HFFc6 (cell line): ENCODE results near the gene TMEM187. TPM values are rescaled to one million over a fixed set of nuclear protein-coding genes. Genes with fewer than 3 reads are reported as not detected.

ENCODE experiments used
- DNase-seq: peaks from one replicate; pipeline ENCODE4 v3.0.0-alpha.2; 2018
- H3K27ac Mint-ChIP-seq: 2 replicates; pipeline ENCODE4 v1.8.0; 2020; ENCODE audit warnings: mild to moderate bottlenecking, mixed read lengths
- H3K27me3 Mint-ChIP-seq: 2 replicates; pipeline ENCODE4 v1.8.0; 2021; ENCODE audit warnings: mild to moderate bottlenecking, moderate library complexity, mixed read lengths; ENCODE audit not compliant: insufficient read depth
- H3K36me3 Mint-ChIP-seq: 2 replicates; pipeline ENCODE4 v1.8.0; 2021; ENCODE audit warnings: low read depth, mixed read lengths
- H3K4me1 Mint-ChIP-seq: 2 replicates; pipeline ENCODE4 v1.8.0; 2020; ENCODE audit warnings: low read depth, mixed read lengths
- H3K4me3 Mint-ChIP-seq: 2 replicates; pipeline ENCODE4 v1.8.0; 2020; ENCODE audit warnings: mild to moderate bottlenecking, moderate library complexity, mixed read lengths
- H3K9me3 Mint-ChIP-seq: 2 replicates; pipeline ENCODE4 v1.8.0; 2020; ENCODE audit warnings: mild to moderate bottlenecking, mixed read lengths
- CTCF ChIP-seq: fragments of 200-600 bp; sonication (generic); IDR thresholded peaks from 2 replicates; pipeline ENCODE4 v1.5.0; 2021; ENCODE audit warnings: antibody characterized with exemption, mild to moderate bottlenecking
- total RNA-seq, 6 experiments: library from RNA; stranded (reverse); fragmentation: NEBNext Ultra II Directional; extraction: Animal tissue kit (Norgen Biotek cat#: 25700); gene quantifications; 2 replicates in 1 of 6; 3 replicates in 5 of 6; pipeline ENCODE4 v1.2.3, GENCODE V29; 2021

The TMEM187 gene
- total RNA-seq, 6 experiments from 2014 or later: 3.1 to 8.0 (median 5.7) TPM

GRCh38 chrX:154014429-154015380 lies 42.2 kb downstream of the TMEM187 start:
- H3K4me3 Mint-ChIP-seq: no peak overlapping the region
- no peaks in the 10 kb centered on the region for H3K4me1 Mint-ChIP-seq
- no peak for TF ChIP-seq CTCF
- no peak for DNase-seq
- no peaks in the 10 kb centered on the region for H3K36me3 Mint-ChIP-seq
- H3K9me3 Mint-ChIP-seq: no peaks in the 10 kb centered on the region
- H3K27me3 Mint-ChIP-seq: peaks cover 2% of the 10 kb centered on the region; the same call in 1 of the 2 replicates
- H3K27ac Mint-ChIP-seq: no peak overlapping the region

- no peak for DNase-seq
- Mint-ChIP-seq H3K4me3 (no peak overlapping the region), H3K36me3 (no peaks in the 10 kb centered on the region), H3K9me3 (no peaks in the 10 kb centered on the region), H3K27ac (no peak overlapping the region), H3K4me1 (peaks cover 6% of the 10 kb centered on the region), H3K27me3 (peaks cover 2% of the 10 kb centered on the region; the same call in 1 of the 2 replicates)
- TF ChIP-seq CTCF: no peak
Observed at GRCh38 chrX:154015581-154016264, 43.2 kb downstream of the TMEM187 start.

- no peak for TF ChIP-seq CTCF
- Mint-ChIP-seq H3K27ac (no peak overlapping the region), H3K4me1 (peaks cover 14% of the 10 kb centered on the region), H3K4me3 (no peak overlapping the region), H3K9me3 (no peaks in the 10 kb centered on the region), H3K36me3 (no peaks in the 10 kb centered on the region), H3K27me3 (peaks cover 2% of the 10 kb centered on the region; the same call in 1 of the 2 replicates)
- no peak for DNase-seq
Observed at GRCh38 chrX:154016366-154017076, 44.0 kb downstream of the TMEM187 start.

DNA sequence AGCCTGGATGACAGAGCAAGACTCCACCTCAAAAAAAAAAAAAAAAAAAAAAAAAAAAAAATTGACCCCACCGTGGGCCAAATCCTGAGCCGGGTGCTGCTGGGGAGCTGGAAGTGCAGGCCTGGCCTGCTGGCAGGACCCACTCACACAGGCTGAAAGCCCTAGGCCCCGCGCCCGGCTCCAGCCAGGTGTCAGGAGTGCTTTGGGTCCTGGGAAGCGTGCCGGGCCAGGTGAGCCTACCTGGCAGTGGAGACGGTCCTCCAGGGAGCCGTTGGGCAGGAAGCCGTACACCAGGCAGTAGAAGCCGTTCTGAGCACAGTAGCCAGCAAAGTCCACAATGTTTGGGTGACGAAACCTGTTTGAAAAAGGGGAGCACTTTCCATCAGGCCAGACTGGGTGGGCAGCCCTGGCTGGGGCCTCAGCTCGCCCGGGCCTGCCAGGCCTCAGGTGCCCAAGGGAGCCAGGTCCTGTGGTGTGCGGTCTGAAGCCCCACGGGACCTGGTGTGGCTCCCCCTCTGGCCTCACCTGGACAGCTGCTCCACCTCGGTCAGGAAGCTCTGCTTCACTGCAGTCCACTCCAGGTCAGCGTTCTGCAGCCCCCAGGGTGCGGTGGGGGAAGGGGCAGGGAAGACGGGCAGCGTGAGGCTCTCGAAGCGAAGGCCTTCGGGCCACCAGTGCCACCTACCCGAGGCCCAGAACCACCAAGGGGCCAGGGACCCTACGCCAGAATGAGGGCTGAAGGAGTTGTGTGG lies 45.4 kb downstream of the TMEM187 start:
- no peaks in the 10 kb centered on the region for H3K36me3 Mint-ChIP-seq
- DNase-seq: no peak
- H3K27ac Mint-ChIP-seq: peak overlapping the region; percentile 89; the same call in 1 of the 2 replicates
- H3K27me3 Mint-ChIP-seq: peaks cover 2% of the 10 kb centered on the region; the same call in 1 of the 2 replicates
- peaks cover 15% of the 10 kb centered on the region for H3K4me1 Mint-ChIP-seq
- no peak for TF ChIP-seq CTCF
- no peaks in the 10 kb centered on the region for H3K9me3 Mint-ChIP-seq
- peak overlapping the region; percentile 89 for H3K4me3 Mint-ChIP-seq
